Right atrium auricular region (tissue), 2 donors: Measurements from ENCODE around the gene SDR42E2. TPM values are rescaled to one million over a fixed set of nuclear protein-coding genes. Genes with fewer than 3 reads are reported as not detected.
"Not testable (repeated sequence)": the region's sequence is repeated elsewhere in the genome, so short reads cannot be mapped to it uniquely, and the experiment has no call there.

Source experiments
- DNase-seq: peaks from one replicate; pipeline ENCODE4 v3.0.0-alpha.2; 2019; ENCODE audit warnings: low spot score
- H3K27ac ChIP-seq, 2 donors: fragments of 200-600 bp; sonication (generic); 1 replicate in 1 of 2; 2 replicates in 1 of 2; pipeline ENCODE4 v1.5.1; 2016 to 2019
- H3K27me3 ChIP-seq, 2 donors: fragments of 200-600 bp; sonication (generic); one replicate each; pipeline versions ENCODE4 v1.5.1 to v1.6.0; 2017 to 2019
- H3K36me3 ChIP-seq: fragments of 200-600 bp; sonication (generic); one replicate; pipeline ENCODE4 v1.5.1; 2016
- H3K4me1 ChIP-seq, 2 donors: fragments of 200-600 bp; sonication (generic); one replicate each; pipeline versions ENCODE4 v1.5.1 to v1.6.0; 2017 to 2019
- H3K4me3 ChIP-seq, 2 donors: fragments of 200-600 bp; sonication (generic); 1 replicate in 1 of 2; 2 replicates in 1 of 2; pipeline ENCODE4 v1.5.1; 2017 to 2019; ENCODE audit warnings: mild to moderate bottlenecking in 1 of 2, moderate library complexity in 1 of 2
- H3K9me3 ChIP-seq, 2 donors: fragments of 200-600 bp; sonication (generic); one replicate each; pipeline ENCODE4 v1.5.1; 2019
- CTCF ChIP-seq, 2 donors: fragments of 200-600 bp; sonication (generic); IDR thresholded peaks; one replicate each; pipeline ENCODE4 v1.5.1; 2019; ENCODE audit warnings: antibody characterized with exemption in 2 of 2
- total RNA-seq, 2 donors: library from RNA; depleted of rRNA; stranded (reverse); fragments of >200 nt; gene quantifications; one replicate each; pipeline ENCODE4 v1.1.0, GENCODE V29; 2016

SDR42E2 gene
- total RNA-seq, 2 donors from 2014 or later: not detected

GRCh38 chr16:22123146-22123545 is 39.2 kb upstream of the SDR42E2 start:
- H3K27me3 ChIP-seq: no peaks in the 10 kb centered on the region
- no peak for TF ChIP-seq CTCF (IDR thresholded peaks at IDR 0.05)
- H3K27ac ChIP-seq: no peak overlapping the region
- H3K4me1 ChIP-seq: no peaks in the 10 kb centered on the region
- no peak overlapping the region for H3K4me3 ChIP-seq
- no peaks in the 10 kb centered on the region for H3K36me3 ChIP-seq
- no peaks in the 10 kb centered on the region for H3K9me3 ChIP-seq
- no peak for DNase-seq

GRCh38 chr16:22123759-22124490 is 38.4 kb upstream of the SDR42E2 start:
- Histone ChIP-seq H3K27ac (no peak overlapping the region), H3K4me1 (no peaks in the 10 kb centered on the region), H3K27me3 (no peaks in the 10 kb centered on the region), H3K36me3 (no peaks in the 10 kb centered on the region), H3K9me3 (no peaks in the 10 kb centered on the region), H3K4me3 (no peak overlapping the region)
- no peak for DNase-seq
- TF ChIP-seq CTCF (IDR thresholded peaks at IDR 0.05): no peak

- Histone ChIP-seq H3K27me3 (no peaks in the 10 kb centered on the region), H3K9me3 (no peaks in the 10 kb centered on the region), H3K27ac (no peak overlapping the region), H3K4me1 (no peaks in the 10 kb centered on the region), H3K36me3 (no peaks in the 10 kb centered on the region), H3K4me3 (no peak overlapping the region)
- DNase-seq: no peak
- TF ChIP-seq CTCF (IDR thresholded peaks at IDR 0.05): no peak
These were observed 37.6 kb upstream of the SDR42E2 start for GRCh38 chr16:22124583-22125284.

GRCh38 chr16:22126037-22126558 is 36.2 kb upstream of the SDR42E2 start:
- H3K27me3 ChIP-seq: no peaks in the 10 kb centered on the region
- H3K4me1 ChIP-seq: no peaks in the 10 kb centered on the region
- H3K9me3 ChIP-seq: no peaks in the 10 kb centered on the region
- H3K27ac ChIP-seq: no peak overlapping the region
- no peaks in the 10 kb centered on the region for H3K36me3 ChIP-seq
- no peak overlapping the region for H3K4me3 ChIP-seq
- DNase-seq: no peak
- TF ChIP-seq CTCF (IDR thresholded peaks at IDR 0.05): no peak

GRCh38 chr16:22128537-22128936 is 33.8 kb upstream of the SDR42E2 start:
- DNase-seq, H3K36me3 ChIP-seq: not testable (repeated sequence)

GRCh38 chr16:22130528-22130927 is 31.8 kb upstream of the SDR42E2 start:
- TF ChIP-seq CTCF (IDR thresholded peaks at IDR 0.05): no peak
- no peaks in the 10 kb centered on the region for H3K4me1 ChIP-seq
- no peaks in the 10 kb centered on the region for H3K9me3 ChIP-seq
- no peaks in the 10 kb centered on the region for H3K27me3 ChIP-seq
- H3K27ac ChIP-seq: no peak overlapping the region
- no peaks in the 10 kb centered on the region for H3K36me3 ChIP-seq
- no peak overlapping the region for H3K4me3 ChIP-seq
- DNase-seq: no peak

More at GRCh38 chr16:22128537-22128936, 33.8 kb upstream of the SDR42E2 start:
- not testable (repeated sequence) for H3K4me3 ChIP-seq, H3K9me3 ChIP-seq, H3K27ac ChIP-seq, H3K4me1 ChIP-seq, H3K27me3 ChIP-seq
